GM18520 (cell line): ENCODE results near the gene FAM47A.

ENCODE experiments used
- ATAC-seq: cut with Tn5 transposase; IDR thresholded peaks from one replicate; pipeline ENCODE4 v1.9.1; 2021; ENCODE audit not compliant: unreplicated experiment

FAM47A gene

GRCh38 chrX:34132028-34132427 is at the start of gene FAM47A:
FAM47A (minus strand) TSS chrX:34132314; CDS start chrX:34132278, 36 bp downstream.
- no peak for ATAC-seq

DNA sequence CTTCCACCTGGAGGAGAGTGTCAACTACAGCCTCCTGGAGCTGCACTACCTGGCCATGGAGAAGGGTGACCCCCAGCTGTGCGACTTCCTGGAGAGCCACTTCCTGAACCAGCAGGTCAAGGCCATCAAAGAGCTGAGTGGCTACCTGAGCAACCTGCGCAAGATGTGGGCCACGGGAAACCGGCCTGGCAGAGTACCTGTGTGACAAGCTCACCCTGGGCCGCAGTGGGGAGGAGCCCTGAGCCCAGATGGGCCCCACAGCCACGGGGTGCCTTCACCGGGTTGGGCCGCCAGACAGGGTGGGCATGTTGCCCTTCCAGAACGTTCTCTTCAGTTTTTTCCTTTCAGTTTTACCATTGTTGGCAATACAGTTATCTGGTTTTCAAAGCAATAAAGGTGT is 15.2 kb upstream of the FAM47A start:
- no peak for ATAC-seq

DNA sequence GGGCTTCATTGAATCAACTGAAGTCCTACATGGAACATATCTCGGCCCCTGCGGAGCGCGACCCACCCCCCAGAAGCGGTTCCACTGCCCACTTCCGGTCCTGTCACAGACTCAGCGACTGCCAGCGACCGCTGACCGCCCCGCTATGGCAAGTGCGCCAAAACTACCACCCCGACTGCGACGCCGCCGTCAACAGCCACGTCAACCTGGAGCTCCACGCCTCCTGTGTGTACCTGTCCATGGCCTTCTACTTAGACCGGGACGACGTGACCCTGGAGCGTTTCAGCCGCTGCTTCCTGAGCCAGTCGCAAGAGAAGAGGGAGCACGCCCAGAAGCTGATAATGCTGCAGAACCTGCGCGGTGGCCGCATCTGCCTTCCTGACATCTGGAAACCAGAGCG is 14.8 kb upstream of the FAM47A start:
- ATAC-seq, result no peak

DNA sequence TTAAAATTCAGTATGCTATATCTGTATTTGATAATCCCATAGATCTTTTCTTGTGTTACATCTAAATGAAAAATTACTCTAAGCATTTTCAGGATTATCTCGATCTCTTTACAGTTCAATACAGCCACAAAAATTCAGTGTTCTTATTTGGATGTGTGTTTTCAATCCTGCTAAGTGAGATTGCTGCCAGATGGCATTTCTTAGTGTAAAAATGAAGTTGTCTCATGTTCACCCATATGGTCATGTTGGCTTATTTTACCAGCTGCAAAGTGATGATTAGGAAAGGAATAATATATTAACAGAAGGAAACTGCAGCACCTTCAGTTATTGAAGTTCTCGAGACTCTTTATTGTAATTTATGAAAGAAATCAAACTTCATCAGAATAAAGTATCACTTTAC is 12.1 kb upstream of the FAM47A start:
- no peak for ATAC-seq

DNA sequence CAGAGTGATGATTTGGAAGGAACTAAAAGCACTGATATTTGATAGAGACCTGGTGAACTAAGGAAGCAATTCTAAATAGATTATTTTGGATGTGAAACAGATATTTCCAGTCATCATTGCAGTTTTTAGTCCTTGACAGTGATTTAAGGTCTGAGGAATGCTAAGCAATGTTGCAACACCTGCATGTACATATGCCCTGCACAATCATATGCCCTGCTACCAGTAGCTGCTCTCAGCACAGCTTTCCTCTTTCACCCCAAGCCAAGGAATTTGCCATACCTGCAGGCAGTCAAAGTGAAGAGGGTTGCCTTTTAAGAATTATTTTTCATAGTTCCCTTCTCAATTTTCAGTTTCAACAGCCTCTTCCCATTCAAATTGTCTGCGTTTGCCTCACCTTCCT is 8.7 kb upstream of the FAM47A start:
- no peak for ATAC-seq

DNA sequence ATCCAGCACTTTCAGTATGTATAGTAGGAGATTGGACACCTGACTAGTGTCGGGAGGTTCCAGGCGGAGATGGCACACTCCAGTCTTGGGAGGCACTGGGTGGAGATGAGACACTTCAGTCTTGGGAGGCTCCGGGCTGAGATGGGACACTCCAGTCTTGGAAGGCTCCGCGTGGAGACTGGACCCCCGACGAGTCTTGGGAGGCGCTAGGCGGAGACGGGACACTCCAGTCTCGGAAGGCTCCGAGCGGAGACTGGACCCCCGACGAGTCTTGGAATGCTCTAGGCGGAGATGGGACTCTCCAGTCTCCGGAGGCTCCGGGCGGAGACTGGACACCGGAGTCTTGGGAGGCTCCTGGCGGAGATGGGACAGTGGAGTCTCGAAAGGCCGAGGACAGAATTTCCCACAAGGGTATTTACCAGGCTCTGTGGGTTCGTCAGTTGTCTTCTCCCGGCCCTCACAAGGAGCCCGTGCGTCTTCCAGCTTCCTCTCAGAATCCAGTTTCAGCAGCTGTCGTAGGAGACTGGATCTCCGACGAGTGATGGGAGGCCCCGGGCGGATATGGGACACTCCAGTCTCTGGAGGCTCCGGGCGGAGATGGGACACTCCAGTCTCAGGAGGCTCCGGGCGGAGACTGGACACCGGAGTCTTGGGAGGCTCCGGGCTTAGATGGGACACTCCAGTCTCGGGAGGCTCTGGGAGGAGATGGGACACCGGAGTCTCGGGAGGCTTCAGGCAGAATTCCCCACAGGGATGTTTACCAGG is 952 bp downstream of the FAM47A start:
- ATAC-seq, result no peak

DNA sequence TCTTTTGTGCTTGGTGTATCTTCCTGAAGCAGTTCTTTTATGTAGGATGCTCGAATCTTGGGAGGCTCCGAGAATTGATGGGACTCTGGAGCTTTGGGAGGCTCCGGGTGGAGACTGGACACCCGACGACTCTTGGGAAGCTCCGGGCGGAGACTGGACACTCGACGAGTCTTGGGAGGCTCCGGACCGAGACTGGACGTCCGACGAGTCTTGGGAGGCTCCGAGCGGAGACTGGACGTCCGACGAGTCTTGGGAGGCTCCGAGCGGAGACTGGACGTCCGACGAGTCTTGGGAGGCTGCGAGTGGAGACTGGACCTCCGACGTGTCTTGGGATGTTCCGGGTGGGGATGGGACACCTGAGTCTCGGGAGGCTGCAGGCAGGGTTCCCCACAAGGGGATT is 1.6 kb downstream of the FAM47A start:
- ATAC-seq, result no peak

- no peak for ATAC-seq
Observed at GRCh38 chrX:34126011-34126410, 6.1 kb downstream of the FAM47A start.

GRCh38 chrX:34119122-34119521 is 13.0 kb downstream of the FAM47A start:
- ATAC-seq, result no peak

GRCh38 chrX:34112459-34112858 is 19.7 kb downstream of the FAM47A start:
- ATAC-seq, result no peak
